Parathyroid adenoma (tissue), 2 donors: Measurements from ENCODE around the gene IGFALS.
A peak's percentile ranks its signal among the peaks of the same experiment; 100 is the strongest.

ENCODE experiments used
- H2AFZ ChIP-seq: fragments of 300-600 bp; sonication (generic); one replicate; pipeline ENCODE4 v1.7.0; 2017; ENCODE audit warnings: antibody characterized with exemption, mild to moderate bottlenecking
- H3K27ac ChIP-seq: fragments of 300-600 bp; sonication (generic); one replicate; pipeline ENCODE4 v1.7.0; 2017
- H3K27me3 ChIP-seq: fragments of 300-600 bp; sonication (generic); one replicate; pipeline ENCODE4 v1.7.0; 2017; ENCODE audit warnings: low read length; ENCODE audit not compliant: control insufficient read depth, insufficient read depth
- H3K36me3 ChIP-seq: fragments of 300-600 bp; sonication (generic); one replicate; pipeline ENCODE4 v1.7.0; 2017; ENCODE audit warnings: low read length; ENCODE audit not compliant: control insufficient read depth, insufficient read depth
- H3K4me1 ChIP-seq: fragments of 300-600 bp; sonication (generic); one replicate; pipeline ENCODE4 v1.7.0; 2017; ENCODE audit warnings: control low read depth
- H3K4me2 ChIP-seq: fragments of 300-600 bp; sonication (generic); one replicate; pipeline ENCODE4 v1.7.0; 2017; ENCODE audit warnings: low read length
- H3K4me3 ChIP-seq: fragments of 300-600 bp; sonication (generic); one replicate; pipeline ENCODE4 v1.7.0; 2017; ENCODE audit warnings: low read depth, low read length
- H3K79me2 ChIP-seq: fragments of 300-600 bp; sonication (generic); one replicate; pipeline ENCODE4 v1.7.0; 2017; ENCODE audit warnings: control low read depth
- H3K9ac ChIP-seq: fragments of 300-600 bp; sonication (generic); one replicate; pipeline ENCODE4 v1.7.0; 2017; ENCODE audit warnings: mild to moderate bottlenecking
- H3K9me3 ChIP-seq: fragments of 300-600 bp; sonication (generic); one replicate; pipeline ENCODE4 v1.7.0; 2017; ENCODE audit warnings: low read length; ENCODE audit not compliant: control insufficient read depth
- TF ChIP-seq, protein P1 (sequence below): fragments of 300-600 bp; sonication (generic); IDR thresholded peaks from one replicate; pipeline ENCODE4 v1.7.0; 2017; ENCODE audit warnings: antibody characterized with exemption, mild to moderate bottlenecking
- donor health status: primary hyperparathyroidism.

The IGFALS gene

DNA sequence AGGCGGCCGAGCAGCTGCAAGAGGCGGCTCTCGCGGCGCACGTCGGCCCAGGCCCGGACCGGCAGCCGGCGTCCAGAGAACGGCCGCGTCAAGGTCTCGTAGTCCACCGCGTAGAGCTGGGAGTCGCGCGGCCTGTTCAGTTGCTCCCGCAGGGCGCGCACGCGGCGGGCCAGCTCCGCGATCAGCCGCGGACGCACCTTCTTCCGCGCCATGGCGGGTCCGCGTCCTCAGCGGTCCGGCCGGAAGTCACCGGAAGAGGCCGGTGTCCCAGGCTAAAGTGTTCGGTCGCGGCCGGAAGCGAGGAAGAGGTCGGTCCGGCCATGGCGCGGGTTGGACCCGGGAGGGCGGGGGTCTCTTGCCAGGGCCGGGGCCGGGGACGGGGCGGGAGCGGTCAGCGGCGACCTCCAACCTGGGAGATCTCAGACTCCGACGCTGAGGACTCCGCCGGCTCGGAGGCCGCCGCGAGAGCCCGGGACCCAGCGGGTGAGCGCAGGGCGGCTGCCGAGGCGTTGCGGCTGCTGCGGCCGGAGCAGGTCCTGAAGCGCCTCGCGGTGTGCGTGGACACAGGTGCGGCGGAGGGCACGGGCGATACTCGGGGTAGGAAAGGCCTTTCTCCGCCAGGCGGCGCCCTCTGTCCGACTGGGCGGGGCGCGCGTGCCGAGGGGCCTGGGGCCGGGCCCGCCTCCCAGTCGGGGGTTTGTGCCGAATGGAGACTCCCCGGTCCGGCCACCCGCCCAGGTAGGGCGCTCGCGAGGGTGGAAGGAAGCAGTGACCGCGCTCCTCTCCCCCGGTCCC is 20.4 kb downstream of the IGFALS start, which contains the start of gene MRPS34:
TSS of gene MRPS34 (minus strand) at position 227 of the 795 bp plus-strand sequence. CDS start at position 212, 15 bp downstream.
- no peaks in the 10 kb centered on the region for H3K27me3 ChIP-seq
- peak within 1 kb of the TSS; percentile 65 for H3K4me2 ChIP-seq
- TF ChIP-seq, protein P1, sequence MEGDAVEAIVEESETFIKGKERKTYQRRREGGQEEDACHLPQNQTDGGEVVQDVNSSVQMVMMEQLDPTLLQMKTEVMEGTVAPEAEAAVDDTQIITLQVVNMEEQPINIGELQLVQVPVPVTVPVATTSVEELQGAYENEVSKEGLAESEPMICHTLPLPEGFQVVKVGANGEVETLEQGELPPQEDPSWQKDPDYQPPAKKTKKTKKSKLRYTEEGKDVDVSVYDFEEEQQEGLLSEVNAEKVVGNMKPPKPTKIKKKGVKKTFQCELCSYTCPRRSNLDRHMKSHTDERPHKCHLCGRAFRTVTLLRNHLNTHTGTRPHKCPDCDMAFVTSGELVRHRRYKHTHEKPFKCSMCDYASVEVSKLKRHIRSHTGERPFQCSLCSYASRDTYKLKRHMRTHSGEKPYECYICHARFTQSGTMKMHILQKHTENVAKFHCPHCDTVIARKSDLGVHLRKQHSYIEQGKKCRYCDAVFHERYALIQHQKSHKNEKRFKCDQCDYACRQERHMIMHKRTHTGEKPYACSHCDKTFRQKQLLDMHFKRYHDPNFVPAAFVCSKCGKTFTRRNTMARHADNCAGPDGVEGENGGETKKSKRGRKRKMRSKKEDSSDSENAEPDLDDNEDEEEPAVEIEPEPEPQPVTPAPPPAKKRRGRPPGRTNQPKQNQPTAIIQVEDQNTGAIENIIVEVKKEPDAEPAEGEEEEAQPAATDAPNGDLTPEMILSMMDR, result peak; percentile 87
- peak within 1 kb of the TSS; percentile 83 for H3K4me3 ChIP-seq
- peak within 1 kb of the TSS; percentile 79 for H2AFZ ChIP-seq
- no peaks in the 10 kb centered on the region for H3K36me3 ChIP-seq
- H3K27ac ChIP-seq, result peak within 1 kb of the TSS; percentile 81
- peaks cover 5% of the 10 kb centered on the region for H3K79me2 ChIP-seq
- peak within 1 kb of the TSS; percentile 39 for H3K9ac ChIP-seq
- peaks cover 2% of the 10 kb centered on the region for H3K4me1 ChIP-seq
- H3K9me3 ChIP-seq, result no peaks in the 10 kb centered on the region

DNA sequence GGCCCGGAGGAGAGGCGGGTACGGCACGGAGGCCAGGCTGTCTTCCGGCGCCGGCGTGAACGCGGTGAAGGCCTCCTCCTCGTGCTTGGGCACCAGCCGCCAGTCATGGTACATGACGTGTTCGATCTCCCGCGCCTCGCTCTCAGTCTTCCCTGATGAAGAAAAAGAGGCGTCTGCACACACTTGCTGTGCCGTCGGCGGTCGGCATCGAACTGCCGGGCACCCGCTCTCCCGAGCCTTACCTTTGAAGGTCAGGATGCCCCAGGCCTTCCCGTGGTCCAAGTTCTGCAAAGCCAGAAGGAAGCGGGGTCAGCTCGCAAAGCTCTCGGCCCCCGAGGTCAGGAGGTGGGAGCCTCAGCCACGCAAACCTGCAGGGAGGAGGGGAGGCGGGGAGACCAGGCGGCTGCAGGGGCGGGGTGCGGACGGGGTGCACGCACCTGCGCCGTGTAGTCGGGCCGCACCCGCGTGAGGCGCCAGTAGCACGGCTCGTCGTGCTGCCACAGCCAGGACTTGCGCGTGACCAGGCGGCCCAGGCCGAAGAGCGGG is 21.1 kb downstream of the IGFALS start, which contains the start of gene EME2:
TSS of gene EME2 (plus strand) at position 449 of the 546 bp plus-strand sequence. CDS start 418 bp downstream, outside the sequence.
- Histone ChIP-seq H3K27ac (peak within 1 kb of the TSS; percentile 81), H2AFZ (peak within 1 kb of the TSS; percentile 79), H3K27me3 (no peaks in the 10 kb centered on the region), H3K4me2 (peak within 1 kb of the TSS; percentile 65), H3K79me2 (peaks cover 5% of the 10 kb centered on the region), H3K9ac (peak within 1 kb of the TSS; percentile 39), H3K9me3 (no peaks in the 10 kb centered on the region), H3K36me3 (no peaks in the 10 kb centered on the region), H3K4me3 (peak within 1 kb of the TSS; percentile 83), H3K4me1 (peaks cover 2% of the 10 kb centered on the region)
- TF ChIP-seq, protein P1, result no peak

GRCh38 chr16:1771864-1772361 is 21.6 kb downstream of the IGFALS start:
- H3K27me3 ChIP-seq, result no peaks in the 10 kb centered on the region
- H3K9ac ChIP-seq, result no peak overlapping the region
- peak overlapping the region; percentile 81 for H3K27ac ChIP-seq
- no peaks in the 10 kb centered on the region for H3K9me3 ChIP-seq
- H3K36me3 ChIP-seq, result no peaks in the 10 kb centered on the region
- H3K4me2 ChIP-seq, result peak overlapping the region; percentile 65
- H3K79me2 ChIP-seq, result peaks cover 5% of the 10 kb centered on the region
- peak overlapping the region; percentile 83 for H3K4me3 ChIP-seq
- TF ChIP-seq, protein P1, result no peak
- H2AFZ ChIP-seq, result no peak overlapping the region
- H3K4me1 ChIP-seq, result peaks cover 2% of the 10 kb centered on the region

DNA sequence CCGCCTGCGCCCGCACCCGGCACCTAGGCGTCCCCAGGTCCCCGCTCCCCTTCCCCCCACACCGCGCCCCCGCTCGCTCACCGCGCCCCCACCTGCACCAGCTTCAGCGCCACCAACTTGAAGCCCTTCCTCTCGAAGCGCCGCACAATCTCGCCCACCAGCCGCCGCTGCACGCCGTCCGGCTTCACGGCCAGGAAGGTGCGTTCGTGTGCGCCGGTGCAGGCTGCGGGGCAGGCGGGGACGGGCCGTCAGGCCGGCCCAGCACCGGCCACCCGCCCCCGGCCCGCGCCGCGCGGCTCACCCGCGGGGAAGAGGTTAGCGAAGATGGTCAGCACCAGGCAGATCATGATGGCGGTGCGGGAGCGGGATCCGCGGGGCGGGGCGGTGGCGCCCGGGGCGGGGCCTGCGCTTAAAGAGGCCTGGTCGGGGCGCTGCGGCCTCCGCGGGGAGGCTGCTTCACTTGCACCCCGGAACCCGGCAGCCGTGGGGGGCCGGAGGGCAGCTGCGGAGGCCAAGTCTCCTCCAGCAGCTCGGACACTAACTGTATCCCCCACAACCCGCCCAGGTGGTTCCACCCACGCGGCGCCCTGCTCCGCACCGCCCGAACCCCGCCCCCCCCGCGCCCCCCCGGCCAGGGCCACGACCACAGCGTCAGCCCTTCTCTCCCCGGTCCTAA is 22.2 kb downstream of the IGFALS start, which contains the start of gene NME3:
TSS of gene NME3 (minus strand) at position 356 of the 676 bp plus-strand sequence. CDS start at position 347, 9 bp downstream.
- Histone ChIP-seq H3K36me3 (no peaks in the 10 kb centered on the region), H3K4me3 (peak within 1 kb of the TSS; percentile 83), H3K27me3 (no peaks in the 10 kb centered on the region), H3K4me2 (peak within 1 kb of the TSS; percentile 76), H3K4me1 (peaks cover 2% of the 10 kb centered on the region), H2AFZ (peak within 1 kb of the TSS; percentile 68), H3K79me2 (peaks cover 5% of the 10 kb centered on the region), H3K9ac (no peak within 1 kb of the TSS), H3K27ac (peak within 1 kb of the TSS; percentile 81), H3K9me3 (no peaks in the 10 kb centered on the region)
- TF ChIP-seq, protein P1, result no peak
